GM06990 (cell line): ENCODE results near the gene ALOXE3.

Source experiments
- DNase-seq: peaks from one replicate; pipeline ENCODE4 v3.0.0-alpha.2; 2011; ENCODE audit not compliant: insufficient read length; ENCODE audit errors: extremely low read depth
- H3K27me3 ChIP-seq: replicated peaks from 2 replicates; pipeline ENCODE4 v1.6.0; 2011; ENCODE audit warnings: low read length; ENCODE audit not compliant: control insufficient read depth, insufficient read depth
- H3K36me3 ChIP-seq: 2 replicates; pipeline ENCODE4 v1.5.1; 2011; ENCODE audit warnings: low read length; ENCODE audit not compliant: control insufficient read depth, insufficient read depth
- H3K4me3 ChIP-seq: replicated peaks from 2 replicates; pipeline ENCODE4 v1.5.1; 2011; ENCODE audit warnings: low read depth, mild to moderate bottlenecking, control low read depth, low read length
- CTCF ChIP-seq: IDR thresholded peaks from 2 replicates; pipeline ENCODE4 v1.5.1; 2011; ENCODE audit warnings: low read length, control low read depth, mild to moderate bottlenecking, inconsistent platforms; ENCODE audit not compliant: insufficient read depth, poor library complexity, severe bottlenecking

Gene ALOXE3

GRCh38 chr17:8122422-8122923, 4.2 kb upstream of the ALOXE3 start:
- TF ChIP-seq CTCF: no peak
- H3K27me3 ChIP-seq: peaks cover 2% of the 10 kb centered on the region
- H3K4me3 ChIP-seq: peak overlapping the region; percentile 68
- DNase-seq: no peak
- no peaks in the 10 kb centered on the region for H3K36me3 ChIP-seq

GRCh38 chr17:8121681-8122421, 3.5 kb upstream of the ALOXE3 start:
- Histone ChIP-seq H3K4me3 (peak overlapping the region; percentile 68), H3K36me3 (no peaks in the 10 kb centered on the region), H3K27me3 (peaks cover 3% of the 10 kb centered on the region)
- peak; percentile 36 for TF ChIP-seq CTCF
- peak; percentile 84 for DNase-seq

GRCh38 chr17:8121407-8121680, 3.0 kb upstream of the ALOXE3 start:
- Histone ChIP-seq H3K27me3 (peaks cover 3% of the 10 kb centered on the region), H3K4me3 (peak overlapping the region; percentile 68), H3K36me3 (no peaks in the 10 kb centered on the region)
- no peak for DNase-seq
- no peak for TF ChIP-seq CTCF

- H3K27me3 ChIP-seq: peaks cover 3% of the 10 kb centered on the region
- H3K4me3 ChIP-seq: peak overlapping the region; percentile 68
- H3K36me3 ChIP-seq: no peaks in the 10 kb centered on the region
- DNase-seq: peak; percentile 86
- peak; percentile 44 for TF ChIP-seq CTCF
Observed at GRCh38 chr17:8120520-8121406, 2.4 kb upstream of the ALOXE3 start.

GRCh38 chr17:8119581-8120519, 1.5 kb upstream of the ALOXE3 start:
- H3K4me3 ChIP-seq: peak overlapping the region; percentile 68
- no peak for TF ChIP-seq CTCF
- peak; percentile 85 for DNase-seq
- H3K27me3 ChIP-seq: peaks cover 3% of the 10 kb centered on the region
- no peaks in the 10 kb centered on the region for H3K36me3 ChIP-seq
